Fibroblast of villous mesenchyme (primary cell): Measurements from ENCODE around the gene SNRNP200. TPM values are rescaled to one million over a fixed set of nuclear protein-coding genes. Genes with fewer than 3 reads are reported as not detected.
"Not testable (repeated sequence)": the region's sequence is repeated elsewhere in the genome, so short reads cannot be mapped to it uniquely, and the experiment has no call there.

Experiments used
- DNase-seq: peaks from one replicate; pipeline ENCODE4 v3.0.0-alpha.2; 2010; ENCODE audit warnings: low read depth
- H3K4me3 ChIP-seq: 2 replicates; pipeline ENCODE4 v1.5.1; 2011; ENCODE audit warnings: low read depth, mild to moderate bottlenecking, low read length
- CTCF ChIP-seq: IDR thresholded peaks from 2 replicates; pipeline ENCODE4 v1.5.1; 2012; ENCODE audit warnings: low read depth, mild to moderate bottlenecking, low read length; ENCODE audit not compliant: insufficient read depth
- total RNA-seq: library from RNA; depleted of rRNA; stranded (reverse); fragments of >200 nt; gene quantifications from 2 replicates; pipeline ENCODE4 v1.2.3, GENCODE V29; 2012

SNRNP200 gene
- total RNA-seq, 1 donor = 39.7 TPM

- DNase-seq = no peak
- no peak for TF ChIP-seq CTCF
- H3K4me3 ChIP-seq = no peak overlapping the region
Observed at GRCh38 chr2:96315005-96315399, 9.7 kb upstream of the SNRNP200 start.

- H3K4me3 ChIP-seq = no peak overlapping the region
- DNase-seq = no peak
- TF ChIP-seq CTCF = no peak
Observed at GRCh38 chr2:96308248-96308647, 2.9 kb upstream of the SNRNP200 start.

GRCh38 chr2:96306370-96306769 is 1.0 kb upstream of the SNRNP200 start:
- DNase-seq = no peak
- TF ChIP-seq CTCF = no peak
- H3K4me3 ChIP-seq = peak overlapping the region; percentile 95

GRCh38 chr2:96305979-96306308 is 598 bp upstream of the SNRNP200 start:
- no peak for DNase-seq
- peak overlapping the region; percentile 95 for H3K4me3 ChIP-seq
- TF ChIP-seq CTCF = no peak

- no peak for TF ChIP-seq CTCF
- no peak for DNase-seq
- H3K4me3 ChIP-seq = peak overlapping the region; percentile 95
Observed at GRCh38 chr2:96304606-96305005, 740 bp downstream of the SNRNP200 start.

- no peak for DNase-seq
- no peak for TF ChIP-seq CTCF
- H3K4me3 ChIP-seq = no peak overlapping the region
Observed at GRCh38 chr2:96301865-96302264, 3.5 kb downstream of the SNRNP200 start.

GRCh38 chr2:96296925-96297324 is 8.4 kb downstream of the SNRNP200 start:
- TF ChIP-seq CTCF = no peak
- H3K4me3 ChIP-seq = no peak overlapping the region
- DNase-seq = no peak

- not testable (repeated sequence) for DNase-seq, H3K4me3 ChIP-seq
Observed at GRCh38 chr2:96294271-96294670, 11.1 kb downstream of the SNRNP200 start.
